ENCODE data around the gene PRR15L. TPM values are rescaled to one million over a fixed set of nuclear protein-coding genes. Genes with fewer than 3 reads are reported as not detected.

The PRR15L gene, protein sequence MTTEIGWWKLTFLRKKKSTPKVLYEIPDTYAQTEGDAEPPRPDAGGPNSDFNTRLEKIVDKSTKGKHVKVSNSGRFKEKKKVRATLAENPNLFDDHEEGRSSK
- total RNA-seq = not detected in 2 replicates

GRCh38 chr17:47957591-47958490, at the start of gene PRR15L:
PRR15L (minus strand) TSS chr17:47957883; CDS start chr17:47953234, 4,649 bp downstream.

DNA sequence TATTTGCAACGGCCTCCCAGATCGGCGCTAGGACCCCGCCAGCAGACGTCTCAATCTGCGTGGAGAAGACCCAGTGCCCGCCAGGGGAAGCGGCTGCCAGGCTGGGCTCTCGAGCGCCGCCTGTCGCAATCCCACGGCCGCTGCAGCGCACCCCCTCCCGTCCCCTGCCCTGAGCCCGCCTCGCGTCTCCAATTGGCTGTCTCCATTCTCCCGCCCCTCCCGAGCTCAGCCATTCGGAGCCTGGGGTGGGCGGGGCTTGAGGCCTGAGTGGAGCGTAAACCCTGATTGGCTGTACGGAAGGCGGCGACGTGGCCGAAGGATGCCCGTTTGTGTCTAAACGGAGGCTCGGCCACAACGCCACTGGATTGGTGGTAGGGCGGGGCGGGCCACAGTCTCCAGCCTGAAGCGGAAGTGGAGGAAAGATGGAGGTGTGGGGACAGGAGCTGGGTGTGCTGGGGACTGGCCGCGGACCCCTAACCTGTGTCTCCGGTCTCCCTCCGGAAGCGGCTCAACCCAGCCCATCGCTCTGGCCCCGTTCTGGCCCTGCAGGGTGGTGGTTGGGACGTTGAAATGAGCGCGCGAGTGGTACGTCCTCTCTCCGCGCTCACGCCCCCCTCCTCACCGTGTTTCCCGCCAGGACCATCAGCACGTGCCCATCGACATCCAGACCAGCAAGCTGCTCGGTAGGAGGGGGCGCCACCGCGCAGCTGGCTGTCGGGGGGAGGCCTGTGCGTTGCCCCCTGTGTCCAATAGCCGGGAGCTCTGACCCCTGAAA, 13.2 kb upstream of the PRR15L start, which contains the start of gene CDK5RAP3:
Gene CDK5RAP3 (plus strand): TSS at position 389 of the 775 bp plus-strand sequence. CDS start 34 bp downstream, at position 423.

GRCh38 chr17:47941246-47942095, 16.2 kb downstream of the PRR15L start, which contains the start of gene PNPO:
PNPO (plus strand) TSS chr17:47941571; CDS start chr17:47941676, 105 bp downstream.

Other genes with a start within 250 kb of the PRR15L start
- 0.15 TPM in 1 of 2 replicates, not detected in the other for gene TBX21, start 224.6 kb downstream of the PRR15L start, total RNA-seq
- gene OSBPL7, start 136.1 kb downstream of the PRR15L start, total RNA-seq = 7.6 and 13.2 TPM in 2 replicates
- 17.6 and 42.0 TPM in 2 replicates for gene MRPL10, start 126.3 kb downstream of the PRR15L start, total RNA-seq
- gene LRRC46, start 126.2 kb downstream of the PRR15L start, total RNA-seq = under 0.01 and 0.15 TPM in 2 replicates
- gene SCRN2, start 116.6 kb downstream of the PRR15L start, total RNA-seq = 51.9 and 53.8 TPM in 2 replicates
- under 0.01 and 0.17 TPM in 2 replicates for gene SP6, start 106.7 kb downstream of the PRR15L start, total RNA-seq
- gene SP2, start 61.6 kb downstream of the PRR15L start, total RNA-seq = 1.6 and 1.8 TPM in 2 replicates
- 41.5 and 45.8 TPM in 2 replicates for gene PNPO, start 16.3 kb downstream of the PRR15L start, total RNA-seq
- gene CDK5RAP3, start 13.2 kb upstream of the PRR15L start, total RNA-seq = 108 and 111 TPM in 2 replicates
- 56.3 and 61.9 TPM in 2 replicates for gene COPZ2, start 79.9 kb upstream of the PRR15L start, total RNA-seq
- gene NFE2L1, start 90.5 kb upstream of the PRR15L start, total RNA-seq = 106 and 166 TPM in 2 replicates
- 39.0 and 62.1 TPM in 2 replicates for gene CBX1, start 143.6 kb upstream of the PRR15L start, total RNA-seq
- gene SNX11, start 149.9 kb upstream of the PRR15L start, total RNA-seq = 10.3 and 14.2 TPM in 2 replicates

Measured in smooth muscle cell of trachea (primary cell).